ENCODE measurements around the gene AUNIP.

Gene AUNIP

GRCh38 chr1:25858906-25859789 is at the start of gene AUNIP:
AUNIP (minus strand) TSS chr1:25859457; CDS start chr1:25859357, 100 bp downstream.
- peak; percentile 78 to 85 for DNase-seq (ENCODE audit: low read depth in 1 of 2, low spot score in 1 of 2)

GRCh38 chr1:25909040-25909439 is 49.8 kb upstream of the AUNIP start:
- no peak for DNase-seq (ENCODE audit: low read depth in 1 of 2, low spot score in 1 of 2)

- no peak for DNase-seq (ENCODE audit: low read depth in 1 of 2, low spot score in 1 of 2)
Measured at GRCh38 chr1:25908161-25908560, 48.9 kb upstream of the AUNIP start.

- DNase-seq (ENCODE audit: low read depth in 1 of 2, low spot score in 1 of 2), result no peak
Measured at GRCh38 chr1:25907601-25908000, 48.3 kb upstream of the AUNIP start.

GRCh38 chr1:25906644-25907300 is 47.5 kb upstream of the AUNIP start:
- DNase-seq (ENCODE audit: low read depth in 1 of 2, low spot score in 1 of 2), result peak in 1 of 2 donors; percentile 10

- DNase-seq (ENCODE audit: low read depth in 1 of 2, low spot score in 1 of 2), result peak; percentile 75 to 86
Measured at GRCh38 chr1:25905680-25906643, 46.7 kb upstream of the AUNIP start, which contains the start of gene STMN1. STMN1 (minus strand) TSS chr1:25906419; CDS start chr1:25904676, 1,743 bp downstream.

GRCh38 chr1:25904943-25905679 is 45.9 kb upstream of the AUNIP start:
- DNase-seq (ENCODE audit: low read depth in 1 of 2, low spot score in 1 of 2), result peak; percentile 79 to 90

GRCh38 chr1:25903986-25904385 is 44.7 kb upstream of the AUNIP start:
- no peak for DNase-seq (ENCODE audit: low read depth in 1 of 2, low spot score in 1 of 2)

GRCh38 chr1:25902462-25902861 is 43.2 kb upstream of the AUNIP start:
- DNase-seq (ENCODE audit: low read depth in 1 of 2, low spot score in 1 of 2), result no peak

GRCh38 chr1:25900219-25900618 is 41.0 kb upstream of the AUNIP start:
- DNase-seq (ENCODE audit: low read depth in 1 of 2, low spot score in 1 of 2), result no peak

GRCh38 chr1:25899792-25900191 is 40.5 kb upstream of the AUNIP start:
- no peak for DNase-seq (ENCODE audit: low read depth in 1 of 2, low spot score in 1 of 2)

GRCh38 chr1:25898223-25899015 is 39.2 kb upstream of the AUNIP start:
- DNase-seq (ENCODE audit: low read depth in 1 of 2, low spot score in 1 of 2), result no peak

GRCh38 chr1:25897754-25898153 is 38.5 kb upstream of the AUNIP start:
- no peak for DNase-seq (ENCODE audit: low read depth in 1 of 2, low spot score in 1 of 2)

- no peak for DNase-seq (ENCODE audit: low read depth in 1 of 2, low spot score in 1 of 2)
Measured at GRCh38 chr1:25896266-25896665, 37.0 kb upstream of the AUNIP start.

- peak; percentile 80 to 83 for DNase-seq (ENCODE audit: low read depth in 1 of 2, low spot score in 1 of 2)
Measured at GRCh38 chr1:25895365-25895990, 36.2 kb upstream of the AUNIP start.

- no peak for DNase-seq (ENCODE audit: low read depth in 1 of 2, low spot score in 1 of 2)
Measured at GRCh38 chr1:25893116-25893515, 33.9 kb upstream of the AUNIP start.

- no peak for DNase-seq (ENCODE audit: low read depth in 1 of 2, low spot score in 1 of 2)
Measured at GRCh38 chr1:25891606-25892005, 32.3 kb upstream of the AUNIP start.

- DNase-seq (ENCODE audit: low read depth in 1 of 2, low spot score in 1 of 2), result no peak
Measured at GRCh38 chr1:25890239-25891034, 31.2 kb upstream of the AUNIP start.

Data from stimulated activated CD4-positive, alpha-beta T cell treated with anti-CD3 and anti-CD28 coated beads, Interleukin-15, amount 100 ng/mL, for 1 hour (primary cell).